ENCODE measurements around the gene KIAA0753.

DNA sequence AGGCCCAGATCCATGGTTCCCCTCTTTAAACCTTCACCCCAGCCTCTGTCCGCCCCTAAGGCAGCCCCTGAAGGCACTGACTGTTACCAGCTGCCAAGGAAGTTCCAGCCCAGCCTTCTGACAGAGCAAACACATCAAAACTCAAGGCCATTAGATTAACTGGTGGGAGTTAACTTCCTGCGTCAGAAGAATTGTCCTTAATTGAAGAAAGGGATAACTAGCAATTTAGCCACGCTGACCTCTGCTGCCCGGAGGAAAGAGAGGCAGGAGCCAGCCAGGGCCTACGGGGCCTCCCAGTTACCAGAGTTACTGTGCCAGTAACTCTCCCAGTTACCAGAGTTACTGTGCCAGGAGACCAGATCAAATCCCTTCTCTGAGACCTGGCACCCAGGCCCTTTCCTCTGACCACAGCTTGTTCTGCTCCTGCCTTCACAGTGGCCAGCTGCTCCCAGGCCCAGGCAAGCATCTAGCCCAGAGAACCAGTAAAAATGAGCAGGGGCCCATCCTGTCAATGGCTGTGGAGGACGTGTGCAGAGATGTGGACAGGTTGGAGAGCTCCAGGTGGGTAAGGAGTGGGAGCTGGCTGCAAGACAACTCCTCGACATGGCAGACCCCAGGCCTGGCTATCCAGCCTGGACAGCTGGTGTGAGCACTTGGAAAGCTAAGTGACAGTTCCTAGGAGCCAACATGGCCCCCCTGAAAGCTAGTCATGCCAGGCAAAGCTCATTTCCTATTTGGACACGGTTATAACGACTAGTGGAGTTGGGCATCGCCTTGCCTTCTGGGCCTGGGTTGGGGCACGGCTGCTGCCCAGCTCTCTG lies 81.4 kb downstream of the KIAA0753 start:
- TF ChIP-seq, protein P1, sequence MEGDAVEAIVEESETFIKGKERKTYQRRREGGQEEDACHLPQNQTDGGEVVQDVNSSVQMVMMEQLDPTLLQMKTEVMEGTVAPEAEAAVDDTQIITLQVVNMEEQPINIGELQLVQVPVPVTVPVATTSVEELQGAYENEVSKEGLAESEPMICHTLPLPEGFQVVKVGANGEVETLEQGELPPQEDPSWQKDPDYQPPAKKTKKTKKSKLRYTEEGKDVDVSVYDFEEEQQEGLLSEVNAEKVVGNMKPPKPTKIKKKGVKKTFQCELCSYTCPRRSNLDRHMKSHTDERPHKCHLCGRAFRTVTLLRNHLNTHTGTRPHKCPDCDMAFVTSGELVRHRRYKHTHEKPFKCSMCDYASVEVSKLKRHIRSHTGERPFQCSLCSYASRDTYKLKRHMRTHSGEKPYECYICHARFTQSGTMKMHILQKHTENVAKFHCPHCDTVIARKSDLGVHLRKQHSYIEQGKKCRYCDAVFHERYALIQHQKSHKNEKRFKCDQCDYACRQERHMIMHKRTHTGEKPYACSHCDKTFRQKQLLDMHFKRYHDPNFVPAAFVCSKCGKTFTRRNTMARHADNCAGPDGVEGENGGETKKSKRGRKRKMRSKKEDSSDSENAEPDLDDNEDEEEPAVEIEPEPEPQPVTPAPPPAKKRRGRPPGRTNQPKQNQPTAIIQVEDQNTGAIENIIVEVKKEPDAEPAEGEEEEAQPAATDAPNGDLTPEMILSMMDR (IDR thresholded peaks at IDR 0.05), result no peak
- no peak for TF ChIP-seq POLR2A (IDR thresholded peaks at IDR 0.05)
